Measurements from ENCODE around the gene KIAA0825. TPM values are rescaled to one million over a fixed set of nuclear protein-coding genes. Genes with fewer than 3 reads are reported as not detected.
"Not testable (repeated sequence)": the region's sequence is repeated elsewhere in the genome, so short reads cannot be mapped to it uniquely, and the experiment has no call there.

Gene KIAA0825
- total RNA-seq, 4 donors from 2014 or later = 12.5 to 32.6 (median 15.9) TPM

GRCh38 chr5:94153736-94154450, 464.5 kb downstream of the KIAA0825 start:
- intact Hi-C loops (cut with DNase I) = no loop called here
- Histone ChIP-seq H3K9me3 (no peaks in the 10 kb centered on the region), H3K4me1 (no peaks in the 10 kb centered on the region), H3K27me3 (no peaks in the 10 kb centered on the region), H3K4me3 (replicated peaks in 1 of 3) (no peak overlapping the region), H3K36me3 (no peaks in the 10 kb centered on the region), H3K27ac (no peak overlapping the region)
- DNase-seq = no peak
- TF ChIP-seq, protein P1, sequence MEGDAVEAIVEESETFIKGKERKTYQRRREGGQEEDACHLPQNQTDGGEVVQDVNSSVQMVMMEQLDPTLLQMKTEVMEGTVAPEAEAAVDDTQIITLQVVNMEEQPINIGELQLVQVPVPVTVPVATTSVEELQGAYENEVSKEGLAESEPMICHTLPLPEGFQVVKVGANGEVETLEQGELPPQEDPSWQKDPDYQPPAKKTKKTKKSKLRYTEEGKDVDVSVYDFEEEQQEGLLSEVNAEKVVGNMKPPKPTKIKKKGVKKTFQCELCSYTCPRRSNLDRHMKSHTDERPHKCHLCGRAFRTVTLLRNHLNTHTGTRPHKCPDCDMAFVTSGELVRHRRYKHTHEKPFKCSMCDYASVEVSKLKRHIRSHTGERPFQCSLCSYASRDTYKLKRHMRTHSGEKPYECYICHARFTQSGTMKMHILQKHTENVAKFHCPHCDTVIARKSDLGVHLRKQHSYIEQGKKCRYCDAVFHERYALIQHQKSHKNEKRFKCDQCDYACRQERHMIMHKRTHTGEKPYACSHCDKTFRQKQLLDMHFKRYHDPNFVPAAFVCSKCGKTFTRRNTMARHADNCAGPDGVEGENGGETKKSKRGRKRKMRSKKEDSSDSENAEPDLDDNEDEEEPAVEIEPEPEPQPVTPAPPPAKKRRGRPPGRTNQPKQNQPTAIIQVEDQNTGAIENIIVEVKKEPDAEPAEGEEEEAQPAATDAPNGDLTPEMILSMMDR (IDR thresholded peaks at IDR 0.05) = no peak
- TF ChIP-seq POLR2A (IDR thresholded peaks at IDR 0.05) = no peak
- 88 to 89% methylated on average over 3 of the region's 3 CpGs for WGBS, 2 donors

- H3K36me3 ChIP-seq; DNase-seq; intact Hi-C loops (cut with DNase I); H3K27me3 ChIP-seq; H3K27ac ChIP-seq; H3K4me1 ChIP-seq; H3K4me3 ChIP-seq (replicated peaks in 1 of 3); H3K9me3 ChIP-seq: not testable (repeated sequence)
Observed at GRCh38 chr5:94143621-94144020, 474.8 kb downstream of the KIAA0825 start.

DNA sequence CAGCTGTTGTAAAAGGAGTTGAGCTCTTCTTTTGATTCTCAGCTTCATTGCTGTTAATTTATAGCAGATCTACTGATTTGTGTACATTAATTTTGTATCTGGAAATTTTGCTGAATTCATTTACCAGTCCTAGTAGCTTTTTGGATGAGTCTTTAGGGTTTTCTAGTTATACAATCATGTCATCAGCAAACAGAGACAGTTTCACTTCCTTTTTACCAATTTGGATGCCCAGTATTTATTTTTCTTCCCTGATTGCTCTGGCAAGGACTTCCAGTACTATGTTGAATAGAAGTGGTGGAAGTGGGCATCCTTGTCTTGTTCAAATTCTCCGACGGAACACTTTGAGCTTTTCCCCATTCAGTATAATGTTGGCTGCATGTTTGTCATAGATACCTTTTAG, 478.1 kb downstream of the KIAA0825 start:
- DNase-seq = no peak
- TF ChIP-seq, protein P1 (IDR thresholded peaks at IDR 0.05) = no peak
- TF ChIP-seq POLR2A (IDR thresholded peaks at IDR 0.05) = no peak
- 91 to 99% methylated on average over 2 of the region's 2 CpGs for WGBS, 2 donors
- Histone ChIP-seq H3K27ac (no peak overlapping the region), H3K9me3 (no peaks in the 10 kb centered on the region), H3K4me1 (no peaks in the 10 kb centered on the region), H3K27me3 (no peaks in the 10 kb centered on the region), H3K36me3 (no peaks in the 10 kb centered on the region), H3K4me3 (replicated peaks in 1 of 3) (no peak overlapping the region)
- intact Hi-C loops (cut with DNase I) = no loop called here

- intact Hi-C loops (cut with DNase I) = no loop called here
- H3K27me3 ChIP-seq = no peaks in the 10 kb centered on the region
- WGBS, 2 donors = 100% methylated on average over 1 of the region's 1 CpG
Observed at GRCh38 chr5:94130077-94130476, 488.3 kb downstream of the KIAA0825 start.

GRCh38 chr5:94125107-94125506, 493.3 kb downstream of the KIAA0825 start:
- intact Hi-C loops (cut with DNase I) = no loop called here

More at GRCh38 chr5:94130077-94130476, 488.3 kb downstream of the KIAA0825 start:
- Histone ChIP-seq H3K4me1 (no peaks in the 10 kb centered on the region), H3K9me3 (no peaks in the 10 kb centered on the region), H3K27ac (no peak overlapping the region), H3K4me3 (replicated peaks in 1 of 3) (no peak overlapping the region), H3K36me3 (no peaks in the 10 kb centered on the region)
- no peak for DNase-seq
- TF ChIP-seq, protein P1 (IDR thresholded peaks at IDR 0.05) = no peak
- TF ChIP-seq POLR2A (IDR thresholded peaks at IDR 0.05) = no peak

DNA sequence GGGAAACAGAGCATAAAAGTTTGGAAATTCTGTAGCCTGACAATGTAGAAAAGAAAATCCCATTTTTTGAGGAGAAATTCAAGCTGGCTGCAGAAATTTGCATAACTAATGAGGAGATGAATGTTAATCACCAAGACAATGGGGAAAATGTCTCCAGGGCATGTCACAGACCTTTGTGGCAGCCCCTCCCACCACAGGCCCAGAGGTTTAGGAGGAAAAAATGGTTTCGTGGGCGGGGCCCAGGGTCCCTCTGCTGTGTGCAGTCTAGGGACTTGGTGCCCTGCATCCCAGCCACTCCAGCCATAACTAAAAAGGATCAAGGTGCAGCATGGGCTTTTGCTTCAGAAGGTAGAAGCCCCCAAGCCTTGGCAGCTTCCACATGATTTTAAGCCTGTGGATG, 502.1 kb downstream of the KIAA0825 start:
- H3K4me3 ChIP-seq (replicated peaks in 1 of 3); H3K27me3 ChIP-seq; H3K4me1 ChIP-seq; intact Hi-C loops (cut with DNase I); H3K9me3 ChIP-seq; DNase-seq; H3K27ac ChIP-seq; H3K36me3 ChIP-seq: not testable (repeated sequence)
- WGBS, 2 donors = 92 to 96% methylated on average over 2 of the region's 2 CpGs

More at GRCh38 chr5:94125107-94125506, 493.3 kb downstream of the KIAA0825 start:
- no peaks in the 10 kb centered on the region for H3K4me1 ChIP-seq
- DNase-seq = no peak
- no peaks in the 10 kb centered on the region for H3K27me3 ChIP-seq
- TF ChIP-seq, protein P1 (IDR thresholded peaks at IDR 0.05) = no peak
- no peak for TF ChIP-seq POLR2A (IDR thresholded peaks at IDR 0.05)
- no peak overlapping the region for H3K27ac ChIP-seq
- H3K9me3 ChIP-seq = no peaks in the 10 kb centered on the region
- 81 to 83% methylated on average over 2 of the region's 2 CpGs for WGBS, 2 donors
- H3K36me3 ChIP-seq = no peaks in the 10 kb centered on the region
- no peak overlapping the region for H3K4me3 ChIP-seq (replicated peaks in 1 of 3)
